NCI-H82 treated with DMSO at 0.1 percent for 48 hours (cell line): ENCODE measurements around the gene ADCY2.

Experiments used
- DNase-seq: peaks from one replicate; lab custom pipeline; 2025; ENCODE audit not compliant: unreplicated experiment; lab: John Stamatoyannopoulos, UW

ADCY2 gene

DNA sequence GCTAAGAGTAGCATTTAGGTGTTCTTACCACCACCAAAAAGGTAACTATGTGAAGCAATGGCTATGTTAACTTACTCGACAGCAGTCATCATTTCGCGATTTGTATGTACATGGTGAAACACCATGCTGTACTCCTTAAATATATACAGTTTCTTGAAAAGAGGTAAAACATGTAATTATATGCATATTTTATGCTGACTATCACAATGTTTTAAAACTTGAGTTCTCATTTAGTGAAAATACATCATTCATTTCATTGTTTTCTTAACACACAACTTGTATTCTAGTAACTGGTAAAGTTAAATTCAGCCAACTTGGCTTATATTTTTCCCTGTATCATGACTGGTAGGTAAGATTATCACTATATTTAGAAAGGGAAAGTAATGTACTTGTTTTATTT lies 189.9 kb downstream of the ADCY2 start:
- no peak for DNase-seq

- DNase-seq = no peak
Measured at GRCh38 chr5:7586480-7586879, 190.5 kb downstream of the ADCY2 start.

DNA sequence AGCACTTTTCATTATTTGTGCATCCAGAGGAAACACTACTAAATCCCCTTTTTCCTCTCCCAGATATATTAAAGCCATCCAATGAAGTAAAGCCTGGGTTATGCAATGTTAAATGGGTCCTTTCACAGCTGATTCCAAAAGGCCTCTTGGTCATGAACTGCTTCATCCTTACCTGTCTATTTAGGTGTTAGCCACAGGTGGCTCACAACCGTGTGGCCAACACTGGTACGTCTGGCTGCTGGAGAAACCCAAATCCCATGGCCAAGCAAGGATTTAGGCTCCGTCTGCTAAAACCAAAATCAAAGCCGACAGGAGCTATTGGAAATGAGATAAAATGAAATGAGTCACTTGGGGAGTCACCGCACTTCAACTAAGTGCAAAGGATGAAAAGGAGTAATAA lies 193.9 kb downstream of the ADCY2 start:
- no peak for DNase-seq

GRCh38 chr5:7592910-7593309 lies 197.0 kb downstream of the ADCY2 start:
- DNase-seq = no peak

GRCh38 chr5:7597059-7597642 lies 201.2 kb downstream of the ADCY2 start:
- no peak for DNase-seq

- no peak for DNase-seq
Measured at GRCh38 chr5:7606840-7607465, 211.0 kb downstream of the ADCY2 start.

GRCh38 chr5:7608772-7609171 lies 212.8 kb downstream of the ADCY2 start:
- no peak for DNase-seq

GRCh38 chr5:7609726-7610125 lies 213.8 kb downstream of the ADCY2 start:
- no peak for DNase-seq

DNA sequence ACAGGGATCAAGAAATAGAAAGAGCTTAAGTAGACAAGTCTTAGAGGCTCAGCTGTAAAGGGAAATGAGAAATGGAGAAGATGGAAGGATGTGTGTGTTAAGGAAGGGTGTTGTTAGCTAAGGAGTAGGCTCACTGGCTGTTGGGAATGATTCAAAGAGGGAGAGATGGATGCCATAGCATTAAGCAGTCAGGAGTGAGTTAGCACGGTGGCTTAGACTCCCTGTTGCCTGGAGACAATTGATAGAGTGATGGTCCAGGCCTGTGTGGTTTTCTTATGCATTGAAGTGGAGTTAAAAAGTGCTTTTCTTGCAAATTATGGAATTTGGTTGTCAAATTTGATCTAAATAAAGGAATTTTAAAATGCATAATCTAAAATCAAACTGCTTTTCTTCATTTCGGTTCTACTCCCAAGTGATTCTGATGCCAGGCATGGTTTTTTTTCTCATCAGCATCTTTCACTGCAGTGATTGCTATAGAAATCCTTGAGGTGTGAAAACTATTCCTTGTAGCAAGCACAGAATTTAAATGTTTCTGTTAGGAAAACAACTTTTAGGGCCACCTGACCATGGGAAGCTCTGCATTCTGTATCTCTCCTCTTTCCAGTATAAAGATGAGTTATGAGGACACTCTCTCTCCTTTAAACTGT lies 214.7 kb downstream of the ADCY2 start:
- no peak for DNase-seq

DNA sequence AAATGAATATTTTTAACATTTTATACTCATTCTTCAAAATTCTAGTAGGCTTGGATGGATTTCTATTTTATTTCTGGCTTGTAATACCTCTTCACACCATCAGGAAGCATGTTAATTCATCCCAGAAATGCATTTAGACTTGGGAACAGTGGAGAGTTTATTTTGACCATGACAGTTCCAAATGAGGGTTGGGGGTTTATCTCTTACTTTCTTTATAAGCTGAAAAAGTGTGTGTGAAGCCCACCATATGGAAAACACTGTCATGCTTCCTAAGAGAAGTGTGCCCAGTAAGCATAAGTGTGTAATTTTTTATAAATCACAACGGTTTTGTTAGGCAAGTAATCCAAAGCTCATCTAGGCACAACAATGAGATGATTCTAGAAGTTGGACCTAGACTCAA lies 215.6 kb downstream of the ADCY2 start:
- DNase-seq = no peak

GRCh38 chr5:7615566-7616061 lies 219.7 kb downstream of the ADCY2 start:
- DNase-seq = no peak

DNA sequence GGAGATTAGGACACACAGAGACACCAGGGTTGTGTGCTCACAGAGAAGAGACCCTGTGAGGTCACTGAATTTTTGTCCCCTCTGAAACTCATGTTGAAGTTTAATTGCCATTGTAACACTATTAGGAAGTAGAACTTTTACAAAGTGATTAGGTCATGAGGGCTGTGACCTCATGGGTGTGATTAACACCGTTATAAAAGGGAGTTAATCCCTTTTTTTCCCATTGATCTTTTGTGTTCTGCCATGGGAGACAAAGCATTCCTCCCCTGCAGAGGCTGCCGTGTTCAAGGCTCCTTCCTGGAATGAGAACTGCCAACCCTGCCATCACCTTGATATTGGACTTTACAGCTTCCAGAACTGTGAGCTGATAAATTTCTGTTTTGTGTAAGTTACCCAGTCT lies 221.0 kb downstream of the ADCY2 start:
- no peak for DNase-seq

GRCh38 chr5:7622498-7622897 lies 226.6 kb downstream of the ADCY2 start:
- DNase-seq = no peak

- DNase-seq = no peak
Measured at GRCh38 chr5:7625740-7626139, 229.8 kb downstream of the ADCY2 start.

- no peak for DNase-seq
Measured at GRCh38 chr5:7628248-7628647, 232.3 kb downstream of the ADCY2 start.

DNA sequence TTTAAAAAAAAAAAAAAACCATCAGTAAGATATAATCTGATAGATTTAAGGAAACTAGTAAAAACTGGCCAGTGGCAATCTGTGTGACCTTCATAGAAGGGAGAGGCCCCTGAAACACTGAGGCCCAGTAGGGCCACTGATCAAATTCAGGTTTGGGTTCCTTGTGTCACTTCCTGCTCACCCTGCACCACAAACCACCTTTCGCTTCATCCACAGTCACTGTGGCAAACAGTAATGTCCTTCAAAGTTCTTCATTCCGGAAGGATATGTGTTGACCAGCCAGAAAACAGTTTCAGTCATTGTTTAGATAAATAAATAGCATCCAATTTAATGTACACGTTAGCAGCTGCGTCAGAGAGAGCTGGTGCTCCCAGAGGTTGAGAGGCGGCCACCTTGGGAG lies 232.9 kb downstream of the ADCY2 start:
- no peak for DNase-seq

- DNase-seq = no peak
Measured at GRCh38 chr5:7629561-7629960, 233.6 kb downstream of the ADCY2 start.

DNA sequence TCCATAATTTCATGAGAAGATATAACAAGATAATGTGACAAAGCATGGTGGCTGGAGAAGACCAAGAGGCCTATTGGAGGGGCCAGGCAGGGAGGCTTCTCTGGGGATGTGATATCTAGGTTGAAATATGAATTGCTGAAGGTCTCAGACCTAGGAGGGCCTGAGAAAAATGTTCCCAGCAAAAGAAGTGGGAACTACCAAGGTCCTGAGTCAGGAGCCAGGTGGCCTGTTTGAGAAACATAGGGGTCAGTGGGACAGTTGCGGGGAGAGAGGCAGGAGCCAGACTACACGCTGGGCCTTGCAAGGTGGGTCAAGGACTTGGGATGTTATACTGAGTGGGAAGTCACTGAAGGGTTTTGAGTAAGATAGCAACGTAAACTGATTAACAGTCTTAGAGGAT lies 238.9 kb downstream of the ADCY2 start:
- DNase-seq = no peak

DNA sequence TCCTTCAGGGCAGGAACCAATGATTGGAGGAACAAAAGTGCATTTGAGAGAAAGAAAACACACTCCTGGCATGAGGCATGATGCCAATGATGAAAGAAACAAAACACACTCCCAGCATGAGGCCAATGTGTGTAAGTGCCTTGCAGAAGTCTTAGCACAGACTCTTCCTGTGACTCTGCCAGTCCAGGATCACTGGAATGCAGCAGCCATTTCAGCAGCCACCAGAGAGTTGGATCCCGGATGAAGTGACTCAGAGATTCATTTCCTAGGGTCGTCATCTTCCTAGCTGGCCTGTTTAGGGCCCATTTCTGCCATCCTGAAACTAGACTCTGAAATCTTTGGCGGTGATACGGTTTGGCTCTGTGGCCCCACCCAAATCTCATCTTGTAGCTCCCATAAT lies 242.5 kb downstream of the ADCY2 start:
- DNase-seq = no peak

GRCh38 chr5:7642029-7642428 lies 246.1 kb downstream of the ADCY2 start:
- DNase-seq = no peak

DNA sequence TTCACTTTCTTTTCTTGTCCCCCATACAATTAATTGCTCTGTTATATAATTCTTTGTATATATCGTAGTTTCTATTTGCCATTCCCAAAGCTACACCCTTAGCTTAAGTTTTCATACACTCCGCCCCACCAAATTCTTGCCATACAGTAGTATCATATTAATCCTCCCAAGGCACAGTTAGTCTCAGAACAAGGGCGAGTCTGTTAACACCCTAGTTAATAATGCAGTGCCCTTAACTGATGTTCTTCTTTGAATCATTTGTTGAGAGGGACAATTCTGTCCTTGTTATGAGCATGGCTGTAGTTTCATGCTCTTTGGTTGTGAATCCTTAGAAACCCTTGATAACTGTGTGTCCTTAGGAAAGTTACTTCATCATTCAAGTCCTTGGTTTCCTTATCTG lies 248.8 kb downstream of the ADCY2 start:
- DNase-seq = no peak

GRCh38 chr5:7650755-7651154 lies 254.8 kb downstream of the ADCY2 start:
- DNase-seq = no peak

DNA sequence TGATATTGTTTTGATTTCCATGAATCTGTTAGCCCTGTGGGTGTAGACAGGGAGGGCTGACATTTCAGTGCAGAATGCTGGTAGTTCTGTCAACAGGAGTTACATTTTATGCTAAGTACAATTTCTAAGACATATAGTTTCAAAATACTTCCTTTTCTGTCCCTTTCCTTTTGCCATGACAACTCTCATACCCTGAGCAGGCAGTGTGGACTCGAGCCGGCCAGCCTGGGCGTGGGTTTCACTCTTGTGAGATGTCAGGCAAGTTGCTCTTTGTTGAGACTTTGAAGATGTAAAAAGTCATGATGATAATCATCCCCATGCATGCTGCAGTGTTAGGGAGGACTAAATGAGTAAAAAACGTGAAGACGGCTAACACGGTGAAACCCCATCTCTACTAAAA lies 257.1 kb downstream of the ADCY2 start:
- DNase-seq = no peak
